Epithelial cell of esophagus (primary cell): ENCODE data around the gene ZNF787.
A peak's percentile ranks its signal among the peaks of the same experiment; 100 is the strongest.

Source experiments
- DNase-seq: peaks from one replicate; pipeline ENCODE4 v3.0.0; 2010; ENCODE audit warnings: low read depth
- H3K4me3 ChIP-seq: 2 replicates; pipeline ENCODE4 v1.5.1; 2011; ENCODE audit warnings: mild to moderate bottlenecking, low read length, control low read depth
- CTCF ChIP-seq: IDR thresholded peaks from 2 replicates; pipeline ENCODE4 v1.5.1; 2011; ENCODE audit warnings: low read depth, mild to moderate bottlenecking, low read length, control low read depth, inconsistent platforms; ENCODE audit not compliant: insufficient read depth; ENCODE audit errors: missing control alignments

ZNF787 gene

GRCh38 chr19:56094449-56094848 lies 26.6 kb downstream of the ZNF787 start:
- TF ChIP-seq CTCF = no peak
- DNase-seq = no peak
- no peak overlapping the region for H3K4me3 ChIP-seq

- no peak for DNase-seq
- no peak for TF ChIP-seq CTCF
- no peak overlapping the region for H3K4me3 ChIP-seq
Measured at GRCh38 chr19:56092685-56093631, 28.1 kb downstream of the ZNF787 start.

- TF ChIP-seq CTCF = no peak
- peak; percentile 27 for DNase-seq
- H3K4me3 ChIP-seq = no peak overlapping the region
Measured at GRCh38 chr19:56091751-56092546, 29.1 kb downstream of the ZNF787 start.

GRCh38 chr19:56091066-56091490 lies 30.0 kb downstream of the ZNF787 start:
- H3K4me3 ChIP-seq = no peak overlapping the region
- peak; percentile 86 for DNase-seq
- no peak for TF ChIP-seq CTCF

GRCh38 chr19:56089344-56089743 lies 31.8 kb downstream of the ZNF787 start:
- no peak for DNase-seq

GRCh38 chr19:56088497-56089215 lies 32.4 kb downstream of the ZNF787 start:
- no peak for TF ChIP-seq CTCF
- H3K4me3 ChIP-seq = no peak overlapping the region
- no peak for DNase-seq

More at GRCh38 chr19:56089344-56089743, 31.8 kb downstream of the ZNF787 start:
- no peak for TF ChIP-seq CTCF
- H3K4me3 ChIP-seq = no peak overlapping the region
